ENCODE data around the gene PCDHB1. TPM values are rescaled to one million over a fixed set of nuclear protein-coding genes. Genes with fewer than 3 reads are reported as not detected.

The PCDHB1 gene
- total and polyA plus RNA-seq, 9 of the 15 experiments (the other 6 are each of a cell fraction or from before 2014, with no cell fraction given): not detected

GRCh38 chr5:141007791-141008190 lies 43.4 kb upstream of the PCDHB1 start:
- BruUV-seq (replicated peaks): no TSS peak
- H3K79me2 ChIP-seq (ENCODE audit: control insufficient read depth, insufficient read depth, low read length): no peaks in the 10 kb centered on the region
- TF ChIP-seq ZNF354B (CRISPR knock-in tag; IDR thresholded peaks at IDR 0.05) (no peak), BDP1 (IDR thresholded peaks at IDR 0.05; ENCODE audit: insufficient read depth, insufficient read length) (no peak), ADNP (tag; IDR thresholded peaks at IDR 0.05) (no peak), TFAM (CRISPR knock-in tag; conservative IDR thresholded peaks at IDR 0.05) (no peak), MEF2D (tag; conservative IDR thresholded peaks at IDR 0.05; ENCODE audit: low read depth) (no peak)
- POLR2A ChIA-PET: no interaction called here
- CTCF ChIA-PET (ENCODE audit: low intra/inter-chr PET ratio): no interaction called here
- no peaks in the 10 kb centered on the region for H3K36me3 ChIP-seq (ENCODE audit: control insufficient read depth, insufficient read depth, low read length)
- H3K9me3 ChIP-seq (replicated peaks; ENCODE audit: control insufficient read depth, insufficient read depth, low read depth, low read length): no peaks in the 10 kb centered on the region
- ATAC-seq: no peak
- no peaks in the 10 kb centered on the region for H4K20me1 ChIP-seq (replicated peaks; ENCODE audit: control insufficient read depth, insufficient read depth, low read length)
- no peak overlapping the region for H3K4me3 ChIP-seq
- in situ Hi-C loops (cut with MboI): no loop called here
- no peaks in the 10 kb centered on the region for H3K9me1 ChIP-seq (ENCODE audit: control insufficient read depth, insufficient read depth, low read length)
- no peaks in the 10 kb centered on the region for H3K4me1 ChIP-seq (replicated peaks in 1 of 2; ENCODE audit: control insufficient read depth in 2 of 2, insufficient read depth in 2 of 2, low read length in 2 of 2)
- no peak overlapping the region for H3K4me2 ChIP-seq (ENCODE audit: insufficient read depth, low read length)
- H2AFZ ChIP-seq (ENCODE audit: low read depth, low read length): no peak overlapping the region
- H3K27me3 ChIP-seq (ENCODE audit: control insufficient read depth in 2 of 2, insufficient read depth in 2 of 2, low read length in 2 of 2): no peaks in the 10 kb centered on the region
- no peak for FAIRE-seq
- no peak for DNase-seq (ENCODE audit: extremely low read depth in 1 of 4, low spot score in 3 of 4)
- H3K9ac ChIP-seq (ENCODE audit: insufficient read depth in 1 of 2, low read depth in 2 of 2, low read length in 2 of 2): no peak overlapping the region
- intact Hi-C loops (cut with micrococcal nuclease): no loop called here
- H3K27ac ChIP-seq (ENCODE audit: extremely low read depth, low read depth, low read length): no peak overlapping the region

DNA sequence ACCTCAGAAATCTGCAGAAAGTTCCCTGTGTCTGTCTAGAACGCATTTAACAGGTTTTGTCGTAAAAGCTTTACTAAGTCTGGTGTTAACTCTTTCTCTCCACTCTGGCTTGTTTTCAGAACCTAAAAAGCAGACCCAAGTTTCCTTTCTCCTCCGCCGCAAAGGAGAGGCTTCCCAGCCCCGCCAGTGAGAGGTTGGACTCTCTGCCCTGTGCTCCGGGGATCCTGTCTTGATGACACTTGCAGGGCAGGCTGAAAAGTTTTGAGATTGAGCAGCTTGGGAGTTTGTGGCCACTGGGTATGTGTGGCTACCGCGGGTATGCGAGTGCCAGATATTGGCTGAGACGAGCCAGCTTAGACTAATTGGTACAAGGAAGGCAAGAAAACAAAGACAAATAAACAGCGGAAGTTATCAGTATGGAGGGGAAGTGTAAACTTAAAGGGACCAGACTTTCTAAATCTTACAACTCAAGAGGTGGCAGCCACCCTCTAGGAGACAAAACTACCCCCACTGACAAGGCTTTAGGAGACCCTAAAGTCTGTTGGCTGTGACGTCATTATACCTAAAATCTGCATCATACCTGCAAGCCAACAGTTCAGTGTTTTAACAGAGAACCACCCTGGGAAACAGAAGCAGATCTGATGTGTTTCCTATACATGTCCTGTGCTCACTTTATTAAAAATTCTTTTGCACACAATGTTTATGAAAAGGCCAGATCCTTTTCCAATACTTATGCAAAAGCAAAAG lies 41.0 kb upstream of the PCDHB1 start:
- Histone ChIP-seq H3K4me2 (ENCODE audit: insufficient read depth, low read length) (no peak overlapping the region), H3K27ac (ENCODE audit: extremely low read depth, low read depth, low read length) (no peak overlapping the region), H3K9me1 (ENCODE audit: control insufficient read depth, insufficient read depth, low read length) (no peaks in the 10 kb centered on the region), H3K9me3 (replicated peaks; ENCODE audit: control insufficient read depth, insufficient read depth, low read depth, low read length) (no peaks in the 10 kb centered on the region), H3K9ac (ENCODE audit: insufficient read depth in 1 of 2, low read depth in 2 of 2, low read length in 2 of 2) (no peak overlapping the region), H3K79me2 (ENCODE audit: control insufficient read depth, insufficient read depth, low read length) (no peaks in the 10 kb centered on the region), H3K27me3 (ENCODE audit: control insufficient read depth in 2 of 2, insufficient read depth in 2 of 2, low read length in 2 of 2) (no peaks in the 10 kb centered on the region), H4K20me1 (replicated peaks; ENCODE audit: control insufficient read depth, insufficient read depth, low read length) (no peaks in the 10 kb centered on the region), H3K36me3 (ENCODE audit: control insufficient read depth, insufficient read depth, low read length) (no peaks in the 10 kb centered on the region), H3K4me1 (replicated peaks in 1 of 2; ENCODE audit: control insufficient read depth in 2 of 2, insufficient read depth in 2 of 2, low read length in 2 of 2) (no peaks in the 10 kb centered on the region), H2AFZ (ENCODE audit: low read depth, low read length) (no peak overlapping the region), H3K4me3 (no peak overlapping the region)
- TF ChIP-seq RUNX1 (IDR thresholded peaks at IDR 0.05; ENCODE audit: low read depth) (no peak), ATF1 (CRISPR knock-in tag; IDR thresholded peaks at IDR 0.05) (no peak), ATF1 (tag; IDR thresholded peaks at IDR 0.05) (0 out of 2 replicates have a peak, but pooled peaks have one; percentile 11), CHAMP1 (IDR thresholded peaks at IDR 0.05) (no peak), IRF9 (tag; IDR thresholded peaks at IDR 0.05) (no peak)
- CTCF ChIA-PET (ENCODE audit: low intra/inter-chr PET ratio): no interaction called here
- intact Hi-C loops (cut with micrococcal nuclease) (no loop called here), in situ Hi-C loops (cut with MboI) (no loop called here)
- ATAC-seq (no peak), DNase-seq (ENCODE audit: extremely low read depth in 1 of 4, low spot score in 3 of 4) (no peak), FAIRE-seq (no peak)
- 0% methylated on average over 11 of the region's 12 CpGs for WGBS (ENCODE audit: insufficient coverage, low coverage, missing lambda C conversion rate)
- POLR2A ChIA-PET: no interaction called here
- BruUV-seq (replicated peaks): no TSS peak

Measured in K562 (cell line).